Effector memory CD8-positive, alpha-beta T cell (primary cell): ENCODE data around the gene PRKAG2.

Experiments
- ATAC-seq: fragments of 150-1000 bp; cut with Tn5 transposase; replicated peaks from 2 replicates; pipeline ENCODE4 v1.10.0; 2021; ENCODE audit warnings: mild to moderate bottlenecking, moderate library complexity
- DNase-seq, 3 experiments: peaks; one replicate each; pipeline ENCODE4 v3.0.0; 2021
- H3K27ac Mint-ChIP-seq, 2 donors: one replicate each; pipeline ENCODE4 v1.8.0; 2022; ENCODE audit warnings: mild to moderate bottlenecking in 2 of 2, mixed read lengths in 2 of 2, moderate library complexity in 2 of 2
- H3K27me3 Mint-ChIP-seq, 2 donors: one replicate each; pipeline ENCODE4 v1.8.0; 2022; ENCODE audit warnings: mixed read lengths in 2 of 2
- H3K36me3 Mint-ChIP-seq: one replicate; pipeline ENCODE4 v1.8.0; 2022; ENCODE audit warnings: mild to moderate bottlenecking, moderate library complexity, mixed read lengths; ENCODE audit not compliant: insufficient read depth
- H3K4me1 Mint-ChIP-seq, 2 donors: one replicate each; pipeline ENCODE4 v1.8.0; 2022; ENCODE audit warnings: low read depth in 2 of 2, mixed read lengths in 2 of 2
- H3K4me3 Mint-ChIP-seq, 2 donors: one replicate each; pipeline ENCODE4 v1.8.0; 2022; ENCODE audit warnings: mild to moderate bottlenecking in 2 of 2, mixed read lengths in 2 of 2, moderate library complexity in 2 of 2
- H3K9me3 Mint-ChIP-seq, 2 donors: one replicate each; pipeline ENCODE4 v1.8.0; 2022; ENCODE audit warnings: mixed read lengths in 2 of 2

PRKAG2 gene

DNA sequence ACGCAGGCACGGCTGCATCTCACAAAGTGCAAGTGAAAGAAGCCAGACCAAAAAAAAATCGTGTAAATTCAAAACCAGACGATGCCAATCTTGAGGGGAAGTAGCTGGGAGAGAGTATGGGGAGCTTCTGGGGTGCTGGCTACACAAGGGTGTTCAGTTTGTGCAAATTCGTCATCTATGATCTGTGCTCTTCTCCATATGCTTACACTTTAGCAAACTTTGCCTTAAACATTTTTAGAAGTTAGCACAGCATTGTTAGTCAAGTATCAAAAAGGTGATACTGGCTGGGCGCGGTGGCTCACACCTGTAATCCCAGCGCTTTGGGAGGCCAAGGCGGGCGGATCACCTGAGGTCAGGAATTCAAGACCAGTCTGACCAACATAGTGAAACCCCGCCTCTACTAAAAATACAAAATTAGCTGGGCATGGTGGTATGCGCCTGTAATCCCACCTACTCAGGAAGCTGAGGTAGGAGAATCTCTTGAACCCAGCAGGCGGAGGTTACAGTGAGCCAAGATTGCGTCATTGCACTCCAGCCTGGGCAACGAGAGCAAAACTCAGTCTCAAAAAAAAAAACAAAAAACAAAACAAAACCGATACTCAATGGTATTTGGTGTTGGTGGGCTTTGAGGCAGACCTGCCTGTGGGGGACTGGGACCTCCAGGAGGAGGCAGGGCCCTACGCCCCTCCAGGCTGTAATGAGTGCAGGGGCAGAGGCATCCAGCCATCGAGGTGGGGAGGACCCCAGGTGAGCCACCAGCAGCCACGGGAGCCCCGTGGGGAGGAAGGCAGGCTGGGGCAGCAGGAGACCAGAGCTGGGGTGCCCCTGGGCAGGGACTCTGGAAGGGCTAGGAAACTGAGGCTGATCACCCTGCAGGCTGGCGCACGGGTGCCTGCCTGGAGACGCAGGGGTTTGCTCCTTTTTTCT, 150.0 kb downstream of the PRKAG2 start:
- peaks cover 6% of the 10 kb centered on the region for H3K36me3 Mint-ChIP-seq
- peaks cover 4 to 23% of the 10 kb centered on the region in 2 donors for H3K4me1 Mint-ChIP-seq
- ATAC-seq (no peak), DNase-seq (no peak)
- H3K9me3 Mint-ChIP-seq, result no peaks in the 10 kb centered on the region
- no peaks in the 10 kb centered on the region for H3K27me3 Mint-ChIP-seq
- H3K27ac Mint-ChIP-seq, result peak overlapping the region in 1 of 2 donors; percentile 69
- no peak overlapping the region for H3K4me3 Mint-ChIP-seq

DNA sequence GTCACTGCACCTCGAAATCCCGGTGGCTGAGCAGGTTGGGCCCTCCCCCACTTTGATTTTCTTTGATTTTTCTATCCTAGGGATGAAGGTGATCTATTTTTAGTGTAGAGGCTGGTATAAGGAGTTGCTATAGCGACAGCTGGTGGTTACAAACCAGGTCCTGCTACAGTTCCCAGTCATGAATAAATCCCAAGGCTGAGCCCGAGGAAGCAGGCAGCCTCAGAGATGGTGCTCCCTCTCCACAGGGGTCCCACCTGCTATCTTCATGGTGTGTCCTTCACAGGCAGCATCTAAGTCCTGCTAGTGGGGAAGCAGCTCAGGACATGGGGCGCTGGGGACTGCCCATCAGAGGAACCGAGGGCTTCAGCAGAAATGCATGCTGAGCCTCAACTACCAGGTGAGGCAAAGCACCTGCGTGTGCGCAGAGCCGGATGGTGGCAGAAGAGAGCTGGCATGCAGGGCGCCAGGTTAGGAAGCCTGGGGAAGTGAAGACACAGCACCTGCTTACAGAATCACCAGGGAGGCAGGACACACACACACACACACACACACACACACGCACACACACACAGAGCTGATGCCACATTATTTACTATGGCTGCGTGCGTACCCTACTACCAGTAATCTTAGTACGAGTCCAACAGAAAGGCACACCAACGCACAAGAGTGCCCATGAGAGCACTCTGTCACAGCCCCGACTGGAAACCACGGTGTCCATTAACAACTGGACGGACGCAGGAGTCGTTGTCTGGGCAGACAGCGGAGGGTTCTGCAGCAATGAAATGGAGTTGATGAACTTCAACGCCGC, 150.9 kb downstream of the PRKAG2 start:
- peaks cover 4 to 26% of the 10 kb centered on the region in 2 donors for H3K4me1 Mint-ChIP-seq
- no peak overlapping the region for H3K27ac Mint-ChIP-seq
- H3K36me3 Mint-ChIP-seq, result peaks cover 6% of the 10 kb centered on the region
- no peak overlapping the region for H3K4me3 Mint-ChIP-seq
- DNase-seq, result no peak
- no peaks in the 10 kb centered on the region for H3K9me3 Mint-ChIP-seq
- no peaks in the 10 kb centered on the region for H3K27me3 Mint-ChIP-seq
- no peak for ATAC-seq

- H3K4me3 Mint-ChIP-seq, result no peak overlapping the region
- no peaks in the 10 kb centered on the region for H3K27me3 Mint-ChIP-seq
- H3K27ac Mint-ChIP-seq, result no peak overlapping the region
- no peak for DNase-seq
- H3K4me1 Mint-ChIP-seq, result peaks cover 4 to 27% of the 10 kb centered on the region in 2 donors
- peaks cover 6% of the 10 kb centered on the region for H3K36me3 Mint-ChIP-seq
- no peaks in the 10 kb centered on the region for H3K9me3 Mint-ChIP-seq
- ATAC-seq, result no peak
Measured at GRCh38 chr7:151724920-151725584, 151.9 kb downstream of the PRKAG2 start.

- no peak overlapping the region for H3K4me3 Mint-ChIP-seq
- H3K27me3 Mint-ChIP-seq, result no peaks in the 10 kb centered on the region
- H3K9me3 Mint-ChIP-seq, result no peaks in the 10 kb centered on the region
- peaks cover 6% of the 10 kb centered on the region for H3K36me3 Mint-ChIP-seq
- H3K27ac Mint-ChIP-seq, result no peak overlapping the region
- peaks cover 4 to 29% of the 10 kb centered on the region in 2 donors for H3K4me1 Mint-ChIP-seq
- no peak for ATAC-seq
- no peak for DNase-seq
Measured at GRCh38 chr7:151724250-151724915, 152.5 kb downstream of the PRKAG2 start.

- Mint-ChIP-seq H3K4me3 (no peak overlapping the region), H3K9me3 (no peaks in the 10 kb centered on the region), H3K27ac (no peak overlapping the region), H3K27me3 (no peaks in the 10 kb centered on the region), H3K36me3 (peaks cover 4% of the 10 kb centered on the region), H3K4me1 (peaks cover 4 to 23% of the 10 kb centered on the region in 2 donors)
- ATAC-seq, result no peak
- DNase-seq, result no peak
Measured at GRCh38 chr7:151723321-151723720, 153.6 kb downstream of the PRKAG2 start.

DNA sequence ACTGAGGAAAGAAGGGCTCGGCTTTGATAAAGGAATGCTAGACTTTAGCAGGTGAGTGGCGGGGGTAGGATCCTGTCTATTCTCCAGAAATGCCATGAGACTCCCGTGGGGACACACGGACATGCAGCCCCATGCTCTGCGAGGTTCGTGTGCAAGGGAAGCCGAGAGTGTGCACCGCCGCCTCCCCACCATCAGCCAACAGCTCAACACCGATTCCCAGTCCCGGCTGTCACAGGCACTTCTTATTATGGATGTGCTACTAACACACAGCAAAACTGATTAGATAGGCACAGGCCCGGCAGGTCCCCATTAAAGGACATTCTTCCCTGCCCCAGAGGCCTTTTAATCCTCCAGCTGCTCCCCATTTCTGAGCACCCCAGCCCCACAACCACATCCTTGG, 154.4 kb downstream of the PRKAG2 start:
- Mint-ChIP-seq H3K27ac (no peak overlapping the region), H3K9me3 (no peaks in the 10 kb centered on the region), H3K4me3 (no peak overlapping the region), H3K27me3 (no peaks in the 10 kb centered on the region), H3K36me3 (peaks cover 6% of the 10 kb centered on the region), H3K4me1 (peaks cover 4 to 18% of the 10 kb centered on the region in 2 donors)
- DNase-seq (no peak), ATAC-seq (no peak)

- Mint-ChIP-seq H3K27me3 (no peaks in the 10 kb centered on the region), H3K27ac (no peak overlapping the region), H3K9me3 (no peaks in the 10 kb centered on the region), H3K4me1 (peaks cover 5 to 15% of the 10 kb centered on the region in 2 donors), H3K4me3 (no peak overlapping the region), H3K36me3 (peaks cover 7% of the 10 kb centered on the region)
- DNase-seq (no peak), ATAC-seq (no peak)
Measured at GRCh38 chr7:151721694-151722093, 155.2 kb downstream of the PRKAG2 start.

DNA sequence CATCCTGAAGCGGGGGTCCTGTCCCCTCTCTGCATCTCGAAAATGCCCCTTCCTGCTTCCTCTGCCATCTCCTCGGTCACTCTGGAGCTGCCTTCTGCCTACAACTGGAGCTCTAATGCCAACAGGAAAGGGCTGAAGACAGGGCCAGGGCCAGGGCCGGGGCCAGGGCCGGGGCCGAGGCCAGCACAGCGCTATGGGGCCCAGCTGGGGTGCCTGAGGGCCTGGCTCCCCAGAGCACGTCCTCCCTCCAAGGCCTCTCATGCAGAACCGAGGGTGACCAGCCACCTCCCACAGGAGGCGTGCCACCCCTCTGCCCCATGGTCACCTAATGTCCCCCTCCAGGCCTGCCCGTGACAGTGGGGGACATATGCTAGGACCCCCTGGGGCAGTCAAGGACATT, 155.7 kb downstream of the PRKAG2 start:
- H3K9me3 Mint-ChIP-seq, result no peaks in the 10 kb centered on the region
- peaks cover 7 to 11% of the 10 kb centered on the region in 2 donors for H3K4me1 Mint-ChIP-seq
- no peak overlapping the region for H3K27ac Mint-ChIP-seq
- no peak overlapping the region for H3K4me3 Mint-ChIP-seq
- no peak for ATAC-seq
- H3K36me3 Mint-ChIP-seq, result peaks cover 7% of the 10 kb centered on the region
- no peak for DNase-seq
- H3K27me3 Mint-ChIP-seq, result no peaks in the 10 kb centered on the region

DNA sequence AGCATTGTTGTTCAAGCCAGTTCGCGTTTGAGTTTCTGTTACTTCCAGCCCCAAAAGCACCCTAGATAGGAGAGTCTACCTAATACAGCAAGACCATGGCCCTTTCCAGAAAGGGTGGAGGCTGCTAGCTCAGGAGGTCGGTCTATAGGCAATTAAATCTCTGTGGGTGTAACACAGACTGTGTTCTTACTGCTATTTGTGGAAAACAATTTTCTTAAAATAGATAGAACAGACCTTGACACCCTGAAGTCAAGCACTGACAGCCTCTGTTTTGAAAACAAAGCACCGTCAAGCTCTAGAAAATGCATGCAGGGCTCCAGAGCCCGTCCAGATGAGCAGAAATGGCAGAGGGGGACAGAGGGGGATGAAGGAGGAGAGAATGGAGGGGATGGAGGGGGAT, 156.6 kb downstream of the PRKAG2 start:
- no peaks in the 10 kb centered on the region for H3K27me3 Mint-ChIP-seq
- H3K9me3 Mint-ChIP-seq, result no peaks in the 10 kb centered on the region
- ATAC-seq (no peak), DNase-seq (no peak)
- peaks cover 7% of the 10 kb centered on the region for H3K36me3 Mint-ChIP-seq
- peaks cover 6 to 13% of the 10 kb centered on the region in 2 donors for H3K4me1 Mint-ChIP-seq
- peak overlapping the region in 1 of 2 donors; percentile 13 for H3K27ac Mint-ChIP-seq
- H3K4me3 Mint-ChIP-seq, result no peak overlapping the region

DNA sequence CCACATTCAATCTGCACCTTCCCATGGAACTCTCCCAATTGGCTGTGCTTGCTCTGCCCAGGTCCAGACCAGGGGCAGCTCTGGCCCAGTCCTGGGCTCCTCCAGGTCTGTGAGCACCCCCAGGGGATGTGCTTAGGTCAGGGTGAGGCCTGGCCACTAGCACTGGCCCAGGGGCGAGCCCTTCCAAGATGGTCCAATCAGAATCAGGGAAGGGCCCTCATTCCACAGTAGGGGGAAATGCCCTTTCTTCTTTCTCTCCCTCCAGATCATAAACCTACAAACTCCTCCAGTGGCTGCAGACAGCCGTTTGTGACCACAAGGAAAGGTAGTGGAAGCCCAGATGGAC, 157.0 kb downstream of the PRKAG2 start:
- Mint-ChIP-seq H3K27ac (peak overlapping the region in 1 of 2 donors; percentile 13), H3K27me3 (no peaks in the 10 kb centered on the region), H3K9me3 (no peaks in the 10 kb centered on the region), H3K4me3 (no peak overlapping the region), H3K36me3 (peaks cover 7% of the 10 kb centered on the region), H3K4me1 (peaks cover 3 to 13% of the 10 kb centered on the region in 2 donors)
- ATAC-seq, result no peak
- no peak for DNase-seq

- Mint-ChIP-seq H3K4me1 (peaks cover 3 to 13% of the 10 kb centered on the region in 2 donors), H3K36me3 (peaks cover 7% of the 10 kb centered on the region), H3K27me3 (no peaks in the 10 kb centered on the region), H3K27ac (peak overlapping the region in 1 of 2 donors; percentile 13), H3K9me3 (no peaks in the 10 kb centered on the region), H3K4me3 (no peak overlapping the region)
- DNase-seq (no peak), ATAC-seq (no peak)
Measured at GRCh38 chr7:151719031-151719896, 157.7 kb downstream of the PRKAG2 start.

DNA sequence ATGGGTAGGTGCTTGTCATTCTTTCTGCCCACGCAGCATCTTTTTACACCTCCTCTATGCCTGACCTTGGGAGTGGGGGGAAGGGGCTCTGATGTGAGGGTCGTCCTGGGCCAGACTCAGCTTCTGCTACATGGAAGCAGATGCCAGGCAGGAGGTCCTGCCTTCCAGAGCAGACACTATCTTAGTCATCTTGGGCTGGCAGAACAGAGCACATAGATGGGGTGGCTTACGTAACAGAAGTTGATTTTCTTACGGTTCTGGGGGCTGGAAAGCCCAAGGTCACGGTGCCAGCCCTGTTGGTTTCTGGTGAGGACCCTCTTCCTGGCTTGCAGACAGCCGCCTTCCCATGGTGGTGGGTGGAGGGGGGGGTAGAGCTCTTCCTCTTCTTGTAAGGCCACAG, 159.0 kb downstream of the PRKAG2 start:
- Mint-ChIP-seq H3K4me1 (peaks cover 3 to 13% of the 10 kb centered on the region in 2 donors), H3K4me3 (no peak overlapping the region), H3K9me3 (no peaks in the 10 kb centered on the region), H3K27ac (no peak overlapping the region), H3K27me3 (no peaks in the 10 kb centered on the region), H3K36me3 (peaks cover 10% of the 10 kb centered on the region)
- DNase-seq, result no peak
- no peak for ATAC-seq
